B cell (primary cell): Measurements from ENCODE around the gene MROH7. TPM values are rescaled to one million over a fixed set of nuclear protein-coding genes. Genes with fewer than 3 reads are reported as not detected.

Experiments used
- ATAC-seq: fragments of 200-7000 bp; cut with Tn5 transposase; one replicate; pipeline ENCODE4 v1.10.0; 2021; ENCODE audit warnings: low read depth, mild to moderate bottlenecking, moderate number of reproducible peaks, moderate library complexity
- CTCF ChIA-PET: fragments of 350-600 bp; sonication (Branson Sonifier 250); formaldehyde crosslinking; loops from one replicate; lab custom pipeline; 2021; ENCODE audit warnings: antibody characterized with exemption, inconsistent platforms; lab: Charles Lee
- POLR2A ChIA-PET: fragments of 350-600 bp; sonication (Branson Sonifier 250); formaldehyde crosslinking; loops from one replicate; lab custom pipeline; 2021; ENCODE audit warnings: antibody characterized with exemption; lab: Charles Lee
- DNase-seq: peaks from one replicate; pipeline ENCODE4 v3.0.0; 2013
- H2AFZ ChIP-seq: 2 replicates; pipeline ENCODE4 v1.6.1; 2012; ENCODE audit warnings: mild to moderate bottlenecking, low read depth, low read length; ENCODE audit not compliant: insufficient read depth, poor library complexity, severe bottlenecking
- H3K27ac ChIP-seq, 2 donors: 1 replicate in 1 of 2; 2 replicates in 1 of 2; pipeline ENCODE4 v1.5.1; 2012 to 2013; ENCODE audit warnings: low read length in 2 of 2, mild to moderate bottlenecking in 2 of 2, moderate library complexity in 1 of 2
- H3K27me3 ChIP-seq, 4 experiments: fragments of 200-600 bp in 1 of 4; sonication (generic) in 1 of 4; replicated peaks in 1 of 4; 1 replicate in 2 of 4; 2 replicates in 2 of 4; pipeline versions ENCODE4 v1.6.1 to v1.7.0; 2013 to 2016; ENCODE audit warnings: low read length in 3 of 4, mild to moderate bottlenecking in 2 of 4, mixed read lengths in 1 of 4, moderate library complexity in 1 of 4; ENCODE audit not compliant: insufficient read depth in 4 of 4, control insufficient read depth in 3 of 4; ENCODE audit errors: control extremely low read depth in 1 of 4
- H3K36me3 ChIP-seq, 2 experiments: replicated peaks in 1 of 2; 1 replicate in 1 of 2; 2 replicates in 1 of 2; pipeline versions ENCODE4 v1.6.1 to v1.7.1; 2013; ENCODE audit warnings: low read length in 1 of 2; ENCODE audit not compliant: insufficient read depth in 2 of 2, control insufficient read depth in 1 of 2; ENCODE audit errors: control extremely low read depth in 1 of 2, extremely low read depth in 1 of 2
- H3K4me1 ChIP-seq, 2 donors: fragments of 200-600 bp in 1 of 2; sonication (generic) in 1 of 2; 1 replicate in 1 of 2; 2 replicates in 1 of 2; pipeline versions ENCODE4 v1.5.1 to v1.6.1; 2013 to 2017; ENCODE audit warnings: low read length in 2 of 2; ENCODE audit not compliant: control insufficient read depth in 2 of 2, insufficient read depth in 2 of 2
- H3K4me2 ChIP-seq: replicated peaks from 2 replicates; pipeline ENCODE3; 2012; ENCODE audit warnings: mild to moderate bottlenecking, low read depth, low read length; ENCODE audit not compliant: poor library complexity, severe bottlenecking
- H3K4me3 ChIP-seq, 5 experiments: fragments of 200-600 bp in 1 of 5; sonication (generic) in 1 of 5; 1 replicate in 3 of 5; 2 replicates in 2 of 5; pipeline versions ENCODE4 v1.5.1 to v1.7.0; 2011 to 2016; ENCODE audit warnings: low read length in 4 of 5, mild to moderate bottlenecking in 4 of 5, low read depth in 2 of 5, control low read depth in 1 of 5, moderate library complexity in 1 of 5; ENCODE audit not compliant: insufficient read depth in 1 of 5; ENCODE audit errors: control extremely low read depth in 1 of 5, extremely low read depth in 1 of 5
- H3K79me2 ChIP-seq: fragments of 200-600 bp; sonication (generic); one replicate; pipeline ENCODE4 v1.6.0; 2016; ENCODE audit warnings: low read length; ENCODE audit not compliant: control insufficient read depth, insufficient read depth
- H3K9ac ChIP-seq: fragments of 200-600 bp; sonication (generic); 2 replicates; pipeline ENCODE4 v1.6.1; 2017; ENCODE audit warnings: mild to moderate bottlenecking, low read length, moderate library complexity
- H3K9me3 ChIP-seq, 3 donors: one replicate each; pipeline versions ENCODE4 v1.6.1 to v1.7.1; 2013; ENCODE audit warnings: low read length in 2 of 3; ENCODE audit not compliant: control insufficient read depth in 2 of 3, insufficient read depth in 1 of 3; ENCODE audit errors: control extremely low read depth in 1 of 3
- H4K20me1 ChIP-seq: 2 replicates; pipeline ENCODE4 v1.6.0; 2012; ENCODE audit warnings: mild to moderate bottlenecking, low read length; ENCODE audit not compliant: insufficient read depth, control insufficient read depth, poor library complexity, severe bottlenecking
- H3K27ac Mint-ChIP-seq: one replicate; pipeline ENCODE4 v1.8.0; 2021; ENCODE audit warnings: mixed read lengths
- H3K27me3 Mint-ChIP-seq: one replicate; pipeline ENCODE4 v1.8.0; 2021; ENCODE audit warnings: mixed read lengths
- H3K4me1 Mint-ChIP-seq: one replicate; pipeline ENCODE4 v1.8.0; 2021; ENCODE audit warnings: mixed read lengths
- H3K4me3 Mint-ChIP-seq: one replicate; pipeline ENCODE4 v1.8.0; 2021; ENCODE audit warnings: mixed read lengths
- H3K9me3 Mint-ChIP-seq: one replicate; pipeline ENCODE4 v1.8.0; 2022; ENCODE audit warnings: mixed read lengths; ENCODE audit not compliant: insufficient read depth
- CTCF ChIP-seq: fragments of 200-600 bp; IDR thresholded peaks from one replicate; pipeline ENCODE4 v1.8.0; 2022; ENCODE audit warnings: antibody characterized with exemption, mild to moderate bottlenecking
- EZH2 ChIP-seq: IDR thresholded peaks from 2 replicates; pipeline ENCODE4 v1.6.1; 2012; ENCODE audit warnings: borderline replicate concordance, low read depth, mild to moderate bottlenecking, moderate library complexity, low read length; ENCODE audit not compliant: insufficient read depth, poor library complexity, severe bottlenecking
- WGBS: methylation state at CpG from one replicate; pipeline ENCODE4 v1.1.5; 2013; ENCODE audit warnings: missing lambda C conversion rate; ENCODE audit not compliant: insufficient coverage; 5-methylcytosine and 5-hydroxymethylcytosine counted together
- intact Hi-C: fragments of 100-400 bp; cut with micrococcal nuclease; formaldehyde crosslinking; loops from one replicate; pipeline ENCODE4 v1.10.0; 2022
- polyA plus RNA-seq: library from polyadenylated mRNA; depleted of rRNA; stranded (reverse); fragments of >200 nt; gene quantifications from 2 replicates; pipeline ENCODE4 v1.2.3, GENCODE V29; 2012
- total RNA-seq, 2 donors: library from RNA; stranded (reverse); fragments of 120-200 nt in 1 of 2; gene quantifications; 1 replicate in 1 of 2; 2 replicates in 1 of 2; pipeline versions ENCODE4 v1.2.3 to v1.2.4, GENCODE V29; 2013 to 2022

The MROH7 gene
- total and polyA plus RNA-seq, 2 donors (not counting 1 experiment from before 2014, with no cell fraction given): not detected

DNA sequence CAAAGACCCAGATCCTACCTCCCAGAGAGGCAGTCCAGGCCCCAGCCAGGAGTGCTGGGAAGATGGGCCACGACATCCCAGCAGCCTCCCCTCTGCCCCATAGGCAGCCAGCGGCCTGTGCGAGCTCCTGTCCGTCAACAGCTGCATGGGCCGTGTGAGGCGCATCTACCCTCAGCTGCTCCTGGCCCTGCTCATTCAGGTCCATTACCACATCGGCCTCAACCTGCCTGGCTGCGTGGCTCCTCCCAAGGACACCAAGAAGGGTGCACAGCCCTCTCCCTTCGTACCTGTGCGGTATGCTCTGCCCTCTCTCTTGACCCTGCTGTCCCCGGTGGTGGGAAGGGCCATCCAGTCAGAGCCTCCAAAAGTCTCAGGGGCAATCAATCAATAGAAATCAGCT, 44.6 kb downstream of the MROH7 start:
- Histone ChIP-seq H3K27ac (no peak overlapping the region), H4K20me1 (no peaks in the 10 kb centered on the region), H3K9me3 (no peaks in the 10 kb centered on the region), H3K79me2 (no peaks in the 10 kb centered on the region), H2AFZ (no peak overlapping the region), H3K9ac (no peak overlapping the region), H3K4me2 (no peak overlapping the region), H3K4me3 (no peak overlapping the region), H3K4me1 (no peaks in the 10 kb centered on the region), H3K36me3 (no peaks in the 10 kb centered on the region), H3K27me3 (no peaks in the 10 kb centered on the region)
- intact Hi-C loops: no loop called here
- WGBS: 97% methylated on average over 11 of the region's 11 CpGs
- ATAC-seq: no peak
- no peak for DNase-seq
- TF ChIP-seq CTCF: no peak
- TF ChIP-seq EZH2: no peak
- H3K27ac Mint-ChIP-seq: no peak overlapping the region
- no peaks in the 10 kb centered on the region for H3K4me1 Mint-ChIP-seq
- POLR2A ChIA-PET: no interaction called here
- no peak overlapping the region for H3K4me3 Mint-ChIP-seq
- H3K27me3 Mint-ChIP-seq: peaks cover 6% of the 10 kb centered on the region
- CTCF ChIA-PET: no interaction called here
- H3K9me3 Mint-ChIP-seq: no peaks in the 10 kb centered on the region

- no peak overlapping the region for H2AFZ ChIP-seq
- no peaks in the 10 kb centered on the region for H3K36me3 ChIP-seq
- no peak overlapping the region for H3K4me2 ChIP-seq
- no peaks in the 10 kb centered on the region for H3K9me3 ChIP-seq
- no peaks in the 10 kb centered on the region for H4K20me1 ChIP-seq
- Mint-ChIP-seq H3K9me3 (no peaks in the 10 kb centered on the region), H3K4me1 (no peaks in the 10 kb centered on the region), H3K4me3 (no peak overlapping the region), H3K27me3 (peaks cover 28% of the 10 kb centered on the region), H3K27ac (no peak overlapping the region)
- H3K79me2 ChIP-seq: no peaks in the 10 kb centered on the region
- DNase-seq: no peak
- 96% methylated on average over 6 of the region's 8 CpGs for WGBS
- ChIA-PET CTCF (no interaction called here), POLR2A (no interaction called here)
- intact Hi-C loops: no loop called here
- no peaks in the 10 kb centered on the region for H3K4me1 ChIP-seq
- no peak overlapping the region for H3K4me3 ChIP-seq
- H3K27me3 ChIP-seq: no peaks in the 10 kb centered on the region
- H3K9ac ChIP-seq: no peak overlapping the region
- no peak overlapping the region for H3K27ac ChIP-seq
- TF ChIP-seq CTCF: no peak
- no peak for TF ChIP-seq EZH2
- no peak for ATAC-seq
These were observed 53.2 kb downstream of the MROH7 start for GRCh38 chr1:54694771-54695170.
